ENCODE results near the gene SCRT2.

DNA sequence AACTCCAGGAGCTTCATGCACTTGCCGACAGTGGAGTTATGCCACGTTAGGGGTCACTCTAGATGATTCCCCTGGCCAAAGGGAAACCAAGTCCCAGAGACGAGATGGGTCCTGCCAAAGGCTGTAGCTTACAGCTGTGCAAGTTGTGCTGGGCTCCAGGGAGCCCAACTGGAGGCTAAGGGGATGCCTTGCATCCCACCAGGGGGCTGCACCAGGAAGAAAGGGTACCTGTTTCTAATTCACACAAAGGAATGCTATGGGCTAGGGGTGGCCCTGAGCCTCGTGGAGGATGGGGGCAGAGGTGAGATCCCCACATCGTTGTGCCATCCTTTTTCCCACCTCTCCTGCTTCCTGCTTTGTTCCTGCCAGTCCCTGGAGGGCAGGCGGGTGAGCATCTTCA is 23.7 kb upstream of the SCRT2 start:
- TF ChIP-seq POLR2AphosphoS5 (IDR thresholded peaks at IDR 0.05), result no peak
- no peak for TF ChIP-seq POLR2A (IDR thresholded peaks at IDR 0.05)
- TF ChIP-seq CTCF (IDR thresholded peaks at IDR 0.05 in 8 of 11, conservative IDR thresholded peaks at IDR 0.05 in 3 of 11), result no peak

All from spleen (tissue), 7 donors.